ENCODE data around the gene ANKRD40. TPM values are rescaled to one million over a fixed set of nuclear protein-coding genes. Genes with fewer than 3 reads are reported as not detected.
A peak's percentile ranks its signal among the peaks of the same experiment; 100 is the strongest.

The ANKRD40 gene
- total and polyA plus RNA-seq, 9 donors: 31.8 to 43.2 (median 37.1) TPM

GRCh38 chr17:50696365-50696879, 11.3 kb downstream of the ANKRD40 start:
- H3K27me3 ChIP-seq (ENCODE audit: control insufficient read depth, insufficient read depth, low read length): no peaks in the 10 kb centered on the region
- WGBS (ENCODE audit: insufficient coverage): 78% methylated on average over 1 of the region's 3 CpGs
- no peak overlapping the region for H3K27ac ChIP-seq (ENCODE audit: low read length)
- H3K4me3 ChIP-seq (ENCODE audit: low read length): no peak overlapping the region
- no peaks in the 10 kb centered on the region for H3K4me1 ChIP-seq (ENCODE audit: control insufficient read depth, insufficient read depth, low read length)
- H3K36me3 ChIP-seq (ENCODE audit: control insufficient read depth, insufficient read depth, low read length): peaks cover 64% of the 10 kb centered on the region
- no peaks in the 10 kb centered on the region for H3K9me3 ChIP-seq (replicated peaks; ENCODE audit: control insufficient read depth, low read depth, low read length)
- no peak for DNase-seq

- Histone ChIP-seq H3K27ac (ENCODE audit: low read length) (no peak overlapping the region), H3K36me3 (ENCODE audit: control insufficient read depth, insufficient read depth, low read length) (peaks cover 50% of the 10 kb centered on the region), H3K9me3 (replicated peaks; ENCODE audit: control insufficient read depth, low read depth, low read length) (no peaks in the 10 kb centered on the region), H3K4me3 (ENCODE audit: low read length) (no peak overlapping the region), H3K4me1 (ENCODE audit: control insufficient read depth, insufficient read depth, low read length) (peaks cover 12% of the 10 kb centered on the region), H3K27me3 (ENCODE audit: control insufficient read depth, insufficient read depth, low read length) (no peaks in the 10 kb centered on the region)
- WGBS (ENCODE audit: insufficient coverage): 40% methylated on average over 1 of the region's 5 CpGs
- no peak for DNase-seq
Observed at GRCh38 chr17:50693036-50693682, 14.6 kb downstream of the ANKRD40 start.

GRCh38 chr17:50692448-50693035, 15.2 kb downstream of the ANKRD40 start:
- WGBS (ENCODE audit: insufficient coverage): 56% methylated on average over 4 of the region's 6 CpGs
- H3K27me3 ChIP-seq (ENCODE audit: control insufficient read depth, insufficient read depth, low read length): no peaks in the 10 kb centered on the region
- H3K4me3 ChIP-seq (ENCODE audit: low read length): no peak overlapping the region
- peaks cover 13% of the 10 kb centered on the region for H3K4me1 ChIP-seq (ENCODE audit: control insufficient read depth, insufficient read depth, low read length)
- no peak overlapping the region for H3K27ac ChIP-seq (ENCODE audit: low read length)
- peaks cover 45% of the 10 kb centered on the region for H3K36me3 ChIP-seq (ENCODE audit: control insufficient read depth, insufficient read depth, low read length)
- no peaks in the 10 kb centered on the region for H3K9me3 ChIP-seq (replicated peaks; ENCODE audit: control insufficient read depth, low read depth, low read length)
- DNase-seq: no peak

- H3K4me3 ChIP-seq (ENCODE audit: low read length): no peak overlapping the region
- 13% methylated on average over 2 of the region's 6 CpGs for WGBS (ENCODE audit: insufficient coverage)
- H3K36me3 ChIP-seq (ENCODE audit: control insufficient read depth, insufficient read depth, low read length): peaks cover 39% of the 10 kb centered on the region
- peaks cover 20% of the 10 kb centered on the region for H3K4me1 ChIP-seq (ENCODE audit: control insufficient read depth, insufficient read depth, low read length)
- DNase-seq: no peak
- no peaks in the 10 kb centered on the region for H3K27me3 ChIP-seq (ENCODE audit: control insufficient read depth, insufficient read depth, low read length)
- H3K9me3 ChIP-seq (replicated peaks; ENCODE audit: control insufficient read depth, low read depth, low read length): no peaks in the 10 kb centered on the region
- no peak overlapping the region for H3K27ac ChIP-seq (ENCODE audit: low read length)
Observed at GRCh38 chr17:50691550-50692447, 15.9 kb downstream of the ANKRD40 start.

GRCh38 chr17:50690887-50691549, 16.7 kb downstream of the ANKRD40 start:
- Histone ChIP-seq H3K4me3 (ENCODE audit: low read length) (no peak overlapping the region), H3K4me1 (ENCODE audit: control insufficient read depth, insufficient read depth, low read length) (peaks cover 28% of the 10 kb centered on the region), H3K9me3 (replicated peaks; ENCODE audit: control insufficient read depth, low read depth, low read length) (no peaks in the 10 kb centered on the region), H3K27me3 (ENCODE audit: control insufficient read depth, insufficient read depth, low read length) (no peaks in the 10 kb centered on the region), H3K27ac (ENCODE audit: low read length) (peak overlapping the region; percentile 42), H3K36me3 (ENCODE audit: control insufficient read depth, insufficient read depth, low read length) (peaks cover 32% of the 10 kb centered on the region)
- no peak for DNase-seq
- WGBS (ENCODE audit: insufficient coverage): 50% methylated on average over 6 of the region's 9 CpGs

- Histone ChIP-seq H3K4me1 (ENCODE audit: control insufficient read depth, insufficient read depth, low read length) (peaks cover 28% of the 10 kb centered on the region), H3K4me3 (ENCODE audit: low read length) (no peak overlapping the region), H3K36me3 (ENCODE audit: control insufficient read depth, insufficient read depth, low read length) (peaks cover 25% of the 10 kb centered on the region), H3K27me3 (ENCODE audit: control insufficient read depth, insufficient read depth, low read length) (no peaks in the 10 kb centered on the region), H3K27ac (ENCODE audit: low read length) (peak overlapping the region; percentile 42), H3K9me3 (replicated peaks; ENCODE audit: control insufficient read depth, low read depth, low read length) (no peaks in the 10 kb centered on the region)
- DNase-seq: peak; percentile 67
- WGBS (ENCODE audit: insufficient coverage): 37% methylated on average over 13 of the region's 19 CpGs
Observed at GRCh38 chr17:50689956-50690886, 17.5 kb downstream of the ANKRD40 start.

- no peaks in the 10 kb centered on the region for H3K9me3 ChIP-seq (replicated peaks; ENCODE audit: control insufficient read depth, low read depth, low read length)
- DNase-seq: no peak
- H3K27ac ChIP-seq (ENCODE audit: low read length): no peak overlapping the region
- H3K4me3 ChIP-seq (ENCODE audit: low read length): no peak overlapping the region
- peaks cover 30% of the 10 kb centered on the region for H3K4me1 ChIP-seq (ENCODE audit: control insufficient read depth, insufficient read depth, low read length)
- no peaks in the 10 kb centered on the region for H3K27me3 ChIP-seq (ENCODE audit: control insufficient read depth, insufficient read depth, low read length)
- peaks cover 23% of the 10 kb centered on the region for H3K36me3 ChIP-seq (ENCODE audit: control insufficient read depth, insufficient read depth, low read length)
- 80% methylated on average over 1 of the region's 4 CpGs for WGBS (ENCODE audit: insufficient coverage)
Observed at GRCh38 chr17:50689251-50689650, 18.5 kb downstream of the ANKRD40 start.

- whole genome bisulfite sequencing (ENCODE audit: insufficient coverage): 100% methylated on average over 1 of the region's 3 CpGs
- no peak for DNase-seq
- Histone ChIP-seq H3K4me1 (ENCODE audit: control insufficient read depth, insufficient read depth, low read length) (peaks cover 30% of the 10 kb centered on the region), H3K9me3 (replicated peaks; ENCODE audit: control insufficient read depth, low read depth, low read length) (no peaks in the 10 kb centered on the region), H3K4me3 (ENCODE audit: low read length) (no peak overlapping the region), H3K36me3 (ENCODE audit: control insufficient read depth, insufficient read depth, low read length) (peaks cover 16% of the 10 kb centered on the region), H3K27ac (ENCODE audit: low read length) (no peak overlapping the region), H3K27me3 (ENCODE audit: control insufficient read depth, insufficient read depth, low read length) (no peaks in the 10 kb centered on the region)
Observed at GRCh38 chr17:50688245-50688644, 19.5 kb downstream of the ANKRD40 start.

Data from muscle of leg (tissue), 11 donors.